Neural cell (in vitro differentiated cells): ENCODE results near the gene ZDHHC17. TPM values are rescaled to one million over a fixed set of nuclear protein-coding genes. Genes with fewer than 3 reads are reported as not detected.

ENCODE experiments used
- H2AFZ ChIP-seq: fragments of 200-600, 300-800 bp; sonication (generic), shearing (Covaris generic); 2 replicates; pipeline ENCODE4 v1.6.0; 2014; ENCODE audit warnings: low read depth, mild to moderate bottlenecking, antibody characterized with exemption, low read length, moderate library complexity
- H3F3A ChIP-seq: fragments of 200-600 bp; shearing (Covaris generic); 2 replicates; pipeline ENCODE4 v1.6.1; 2016; ENCODE audit warnings: mild to moderate bottlenecking, moderate library complexity, mixed read lengths, antibody characterized with exemption, low read length; ENCODE audit not compliant: insufficient read depth, poor library complexity, severe bottlenecking
- H3K27ac ChIP-seq: fragments of 200-600, 300-800 bp; sonication (generic), shearing (Covaris generic); 2 replicates; pipeline ENCODE4 v1.5.1; 2014; ENCODE audit warnings: mild to moderate bottlenecking, low read length, moderate library complexity
- H3K27me3 ChIP-seq: fragments of 300-800, 200-600 bp; sonication (generic), shearing (Covaris generic); 2 replicates; pipeline ENCODE4 v1.6.0; 2014; ENCODE audit warnings: mild to moderate bottlenecking, low read depth, low read length, moderate library complexity; ENCODE audit not compliant: insufficient read depth
- H3K36me3 ChIP-seq: fragments of 300-800, 200-600 bp; sonication (generic), shearing (Covaris generic); 2 replicates; pipeline ENCODE4 v1.5.1; 2014; ENCODE audit warnings: mild to moderate bottlenecking, antibody characterized with exemption, low read length, moderate library complexity; ENCODE audit not compliant: insufficient read depth
- H3K4me2 ChIP-seq: fragments of 300-800, 200-600 bp; sonication (generic), shearing (Covaris generic); 2 replicates; pipeline ENCODE4 v1.6.0; 2014; ENCODE audit warnings: mild to moderate bottlenecking, low read length
- H3K4me3 ChIP-seq: fragments of 300-800, 200-600 bp; sonication (generic), shearing (Covaris generic); 2 replicates; pipeline ENCODE4 v1.5.1; 2014; ENCODE audit warnings: mild to moderate bottlenecking, low read length, moderate library complexity
- H3K79me2 ChIP-seq: fragments of 200-600 bp; shearing (Covaris generic); replicated peaks from 2 replicates; pipeline ENCODE4 v1.6.0; 2014; ENCODE audit warnings: mild to moderate bottlenecking, low read length, moderate library complexity; ENCODE audit not compliant: insufficient read depth
- H3K9ac ChIP-seq: fragments of 300-800, 200-600 bp; sonication (generic), shearing (Covaris generic); 2 replicates; pipeline ENCODE4 v1.6.1; 2016; ENCODE audit warnings: mild to moderate bottlenecking, low read length, mixed read lengths
- H3K9me2 ChIP-seq: fragments of 200-600 bp; shearing (Covaris generic); 2 replicates; pipeline ENCODE4 v1.6.1; 2016; ENCODE audit warnings: mild to moderate bottlenecking, low read length, mixed read lengths; ENCODE audit not compliant: insufficient read depth
- H3K9me3 ChIP-seq: fragments of 200-600, 300-800 bp; sonication (generic), shearing (Covaris generic); 2 replicates; pipeline ENCODE4 v1.6.1; 2016; ENCODE audit warnings: mild to moderate bottlenecking, mixed run types, low read length, moderate library complexity, mixed read lengths
- H4K20me1 ChIP-seq: fragments of 200-600 bp; shearing (Covaris generic); 2 replicates; pipeline ENCODE4 v1.6.1; 2016; ENCODE audit warnings: mild to moderate bottlenecking, mixed run types; ENCODE audit not compliant: insufficient read depth
- CTCF ChIP-seq: fragments of 450-650 bp; IDR thresholded peaks from 2 replicates; pipeline ENCODE4 v1.5.1; 2014; ENCODE audit warnings: antibody characterized with exemption, mild to moderate bottlenecking, moderate library complexity; ENCODE audit not compliant: poor library complexity, severe bottlenecking
- EP300 ChIP-seq: fragments of 450-650 bp; conservative IDR thresholded peaks from 2 replicates; pipeline ENCODE4 v1.6.1; 2014; ENCODE audit warnings: antibody characterized with exemption, mild to moderate bottlenecking, moderate library complexity; ENCODE audit not compliant: poor library complexity, severe bottlenecking
- EZH2 ChIP-seq: fragments of 200-600, 300-800 bp; shearing (Covaris generic), sonication (generic); IDR thresholded peaks from 2 replicates; pipeline ENCODE4 v1.6.1; 2014; ENCODE audit warnings: antibody characterized with exemption, low read length, borderline replicate concordance, mild to moderate bottlenecking; ENCODE audit not compliant: insufficient read depth, poor library complexity, severe bottlenecking
- MXI1 ChIP-seq: fragments of 450-650 bp; conservative IDR thresholded peaks from 2 replicates; pipeline ENCODE4 v1.6.1; 2014; ENCODE audit warnings: antibody characterized with exemption, mild to moderate bottlenecking; ENCODE audit not compliant: poor library complexity, severe bottlenecking
- POLR2AphosphoS5 ChIP-seq: IDR thresholded peaks from 2 replicates; pipeline ENCODE4 v1.6.1; 2012
- RAD21 ChIP-seq: fragments of 450-650 bp; conservative IDR thresholded peaks from 2 replicates; pipeline ENCODE4 v1.6.1; 2014; ENCODE audit warnings: antibody characterized with exemption, mild to moderate bottlenecking, moderate library complexity
- SMC3 ChIP-seq: fragments of 450-650 bp; conservative IDR thresholded peaks from 2 replicates; pipeline ENCODE4 v1.6.1; 2014; ENCODE audit warnings: antibody characterized with exemption, mild to moderate bottlenecking, moderate library complexity; ENCODE audit not compliant: poor library complexity
- TAF1 ChIP-seq: IDR thresholded peaks from 2 replicates; pipeline ENCODE4 v1.6.1; 2012; ENCODE audit warnings: low read depth
- polyA plus RNA-seq: library from polyadenylated mRNA; depleted of rRNA; stranded (reverse); fragments of >200 nt; gene quantifications from 2 replicates; pipeline ENCODE4 v1.2.3, GENCODE V29; 2014
- TF ChIP-seq, protein P1 (sequence below): IDR thresholded peaks from 2 replicates; pipeline ENCODE4 v1.6.1; 2012; ENCODE audit warnings: borderline replicate concordance

The ZDHHC17 gene
- polyA plus RNA-seq, 1 donor from 2014 or later = 217 TPM

DNA sequence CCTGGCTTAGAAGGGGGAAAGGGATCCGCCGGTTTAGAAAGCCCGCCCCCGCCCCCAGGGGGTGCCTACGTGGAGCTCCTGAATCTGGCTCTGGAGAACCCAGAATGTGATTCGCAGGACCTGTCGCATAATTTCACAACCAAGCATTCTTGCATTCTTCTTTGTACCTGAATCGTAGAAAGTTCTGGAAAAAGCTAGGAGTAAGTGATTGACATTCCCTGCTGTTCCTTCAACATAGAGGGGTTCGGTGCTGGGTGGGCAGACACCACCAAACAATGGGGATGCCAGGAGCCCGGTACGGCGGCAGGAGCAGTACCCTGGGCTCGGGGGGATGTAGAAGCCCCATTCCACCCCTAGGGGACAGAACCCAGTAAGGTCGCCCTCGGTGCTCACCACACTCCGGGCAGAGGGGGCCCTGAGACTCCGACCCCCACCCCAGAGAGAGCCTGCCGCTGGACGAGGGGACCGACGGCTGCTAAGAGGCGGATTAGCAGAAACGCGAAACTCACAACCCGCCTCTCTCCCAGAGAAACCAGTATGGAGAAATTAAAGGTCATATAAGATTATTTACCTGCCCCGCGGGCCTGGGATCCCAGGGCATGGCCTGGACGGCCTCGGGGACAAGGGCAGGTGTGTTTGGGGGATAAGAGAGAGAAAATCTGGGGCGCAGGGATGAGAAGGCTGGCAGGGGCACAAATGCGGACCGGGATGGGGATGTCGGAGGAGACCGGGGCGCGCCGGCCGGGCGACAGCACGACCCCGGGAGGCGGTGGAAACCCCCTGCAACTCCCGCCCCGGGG lies 114.4 kb downstream of the ZDHHC17 start:
- Histone ChIP-seq H3K79me2 (peaks cover 41% of the 10 kb centered on the region), H3K4me2 (peak overlapping the region; percentile 57), H4K20me1 (no peaks in the 10 kb centered on the region), H3K27me3 (no peaks in the 10 kb centered on the region), H3K9ac (peak overlapping the region; percentile 72), H3F3A (no peaks in the 10 kb centered on the region), H3K9me2 (no peaks in the 10 kb centered on the region), H3K36me3 (no peaks in the 10 kb centered on the region), H3K27ac (peak overlapping the region; percentile 21), H2AFZ (peak overlapping the region; percentile 83), H3K9me3 (no peaks in the 10 kb centered on the region), H3K4me3 (peak overlapping the region; percentile 85)
- TF ChIP-seq RAD21 = peak; percentile 12
- no peak for TF ChIP-seq EP300
- TF ChIP-seq, protein P1, sequence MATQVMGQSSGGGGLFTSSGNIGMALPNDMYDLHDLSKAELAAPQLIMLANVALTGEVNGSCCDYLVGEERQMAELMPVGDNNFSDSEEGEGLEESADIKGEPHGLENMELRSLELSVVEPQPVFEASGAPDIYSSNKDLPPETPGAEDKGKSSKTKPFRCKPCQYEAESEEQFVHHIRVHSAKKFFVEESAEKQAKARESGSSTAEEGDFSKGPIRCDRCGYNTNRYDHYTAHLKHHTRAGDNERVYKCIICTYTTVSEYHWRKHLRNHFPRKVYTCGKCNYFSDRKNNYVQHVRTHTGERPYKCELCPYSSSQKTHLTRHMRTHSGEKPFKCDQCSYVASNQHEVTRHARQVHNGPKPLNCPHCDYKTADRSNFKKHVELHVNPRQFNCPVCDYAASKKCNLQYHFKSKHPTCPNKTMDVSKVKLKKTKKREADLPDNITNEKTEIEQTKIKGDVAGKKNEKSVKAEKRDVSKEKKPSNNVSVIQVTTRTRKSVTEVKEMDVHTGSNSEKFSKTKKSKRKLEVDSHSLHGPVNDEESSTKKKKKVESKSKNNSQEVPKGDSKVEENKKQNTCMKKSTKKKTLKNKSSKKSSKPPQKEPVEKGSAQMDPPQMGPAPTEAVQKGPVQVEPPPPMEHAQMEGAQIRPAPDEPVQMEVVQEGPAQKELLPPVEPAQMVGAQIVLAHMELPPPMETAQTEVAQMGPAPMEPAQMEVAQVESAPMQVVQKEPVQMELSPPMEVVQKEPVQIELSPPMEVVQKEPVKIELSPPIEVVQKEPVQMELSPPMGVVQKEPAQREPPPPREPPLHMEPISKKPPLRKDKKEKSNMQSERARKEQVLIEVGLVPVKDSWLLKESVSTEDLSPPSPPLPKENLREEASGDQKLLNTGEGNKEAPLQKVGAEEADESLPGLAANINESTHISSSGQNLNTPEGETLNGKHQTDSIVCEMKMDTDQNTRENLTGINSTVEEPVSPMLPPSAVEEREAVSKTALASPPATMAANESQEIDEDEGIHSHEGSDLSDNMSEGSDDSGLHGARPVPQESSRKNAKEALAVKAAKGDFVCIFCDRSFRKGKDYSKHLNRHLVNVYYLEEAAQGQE = peak; percentile 1
- no peak for TF ChIP-seq SMC3
- no peak for TF ChIP-seq TAF1
- TF ChIP-seq EZH2 = no peak
- no peak for TF ChIP-seq POLR2AphosphoS5
- TF ChIP-seq MXI1 = no peak
- TF ChIP-seq CTCF = peak; percentile 59

DNA sequence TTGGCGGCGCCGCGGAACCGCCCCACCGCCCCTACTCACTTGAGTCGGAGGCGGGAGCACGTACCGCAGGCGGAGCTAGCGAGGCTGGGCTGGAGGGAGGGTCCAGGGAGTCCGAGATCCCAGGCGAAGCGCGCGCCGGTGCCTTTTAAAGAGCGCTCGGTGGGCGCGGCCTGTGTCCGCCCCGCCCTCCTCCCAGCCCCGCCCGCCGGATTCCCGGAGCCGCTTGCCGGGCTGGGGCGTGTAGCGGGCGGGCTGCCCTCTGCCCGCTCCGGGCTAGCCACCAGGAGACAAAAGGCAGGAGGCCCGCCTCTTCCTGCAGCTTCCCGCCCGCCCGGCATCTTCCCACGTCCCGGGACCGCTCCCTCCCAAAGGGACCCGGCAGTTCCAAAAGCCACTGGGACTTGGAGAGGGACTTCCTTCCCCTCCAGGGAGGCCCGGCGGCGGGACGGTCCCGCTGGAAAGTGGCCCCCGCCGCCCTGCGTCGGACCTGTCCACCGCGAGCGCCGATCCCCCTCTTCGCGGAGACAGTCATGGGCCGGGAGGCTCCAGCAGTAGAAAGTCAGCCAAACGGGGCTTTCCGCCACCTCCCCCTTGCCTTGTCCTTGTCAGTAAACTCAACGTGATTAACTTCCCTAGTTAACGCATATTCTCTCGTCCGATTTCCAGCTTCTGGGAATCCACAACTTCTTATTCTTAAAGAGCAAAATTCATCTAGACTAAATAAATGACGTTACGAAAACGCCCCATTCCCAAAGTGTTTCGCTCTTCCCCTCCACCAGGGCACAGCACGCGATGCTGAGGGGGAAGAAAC lies 115.2 kb downstream of the ZDHHC17 start, which contains the start of gene CSRP2:
TSS of gene CSRP2 (minus strand) at position 121 of the 811 bp plus-strand sequence. CDS start 12,759 bp downstream, outside the sequence.
- H3K9ac ChIP-seq = peak within 1 kb of the TSS; percentile 72
- TF ChIP-seq MXI1 (no peak), SMC3 (no peak), POLR2AphosphoS5 (peak; percentile 49), TAF1 (no peak), CTCF (no peak)
- TF ChIP-seq, protein P1 = peak; percentile 10
- H3K9me2 ChIP-seq = no peaks in the 10 kb centered on the region
- peak within 1 kb of the TSS; percentile 21 for H3K27ac ChIP-seq
- no peaks in the 10 kb centered on the region for H3K27me3 ChIP-seq
- H3K4me3 ChIP-seq = peak within 1 kb of the TSS; percentile 85
- peaks cover 36% of the 10 kb centered on the region for H3K79me2 ChIP-seq
- peak within 1 kb of the TSS; percentile 83 for H2AFZ ChIP-seq
- no peaks in the 10 kb centered on the region for H3K36me3 ChIP-seq
- peak within 1 kb of the TSS; percentile 57 for H3K4me2 ChIP-seq
- H3K9me3 ChIP-seq = no peaks in the 10 kb centered on the region
- H3F3A ChIP-seq = no peaks in the 10 kb centered on the region
- no peaks in the 10 kb centered on the region for H4K20me1 ChIP-seq
